A549 (cell line): ENCODE results near the gene MGMT. TPM values are rescaled to one million over a fixed set of nuclear protein-coding genes. Genes with fewer than 3 reads are reported as not detected.

Source experiments
- ATAC-seq, 2 experiments: fragments of 200-7000 bp in 1 of 2; fragments of >200 bp in 1 of 2; cut with Nextera tagmentation in 1 of 2; cut with Tn5 transposase in 1 of 2; 3 replicates each; pipeline versions ENCODE4 v1.8.0 to v1.9.1; 2018 to 2020; ENCODE audit warnings: mild to moderate bottlenecking in 1 of 2, moderate library complexity in 1 of 2
- CTCF ChIA-PET: fragments of 300-600 bp; sonication (Branson Sonifier 250); formaldehyde crosslinking; extraction: SDS; loops from one replicate; lab custom pipeline; 2021; ENCODE audit warnings: antibody characterized with exemption, inconsistent platforms; lab: Yijun Ruan, JAX
- POLR2A ChIA-PET: fragments of 350-600 bp; formaldehyde crosslinking; extraction: SDS; loops from one replicate; lab custom pipeline; 2021; ENCODE audit warnings: antibody characterized with exemption, inconsistent platforms; lab: Yijun Ruan, JAX
- DNase-seq, 2 experiments: peaks; one replicate each; pipeline versions ENCODE4 v3.0.0 to v3.0.0-alpha.2; 2011 to 2016; ENCODE audit warnings: low read depth in 1 of 2, low spot score in 1 of 2
- FAIRE-seq: peaks from 2 replicates; lab custom pipeline; 2011; peaks lifted over from hg19 to GRCh38; lab: Jason Lieb, UNC
- H3K27ac ChIP-seq, 2 experiments: fragments of >200 bp; sonication (Bioruptor Twin); formaldehyde crosslinking; 3 replicates each; pipeline ENCODE4 v1.5.1; 2016 to 2017
- H3K4me1 ChIP-seq: fragments of >200 bp; sonication (Bioruptor Twin); formaldehyde crosslinking; 3 replicates; pipeline ENCODE4 v1.6.1; 2016
- H3K4me2 ChIP-seq: fragments of >200 bp; sonication (Bioruptor Twin); formaldehyde crosslinking; 3 replicates; pipeline ENCODE4 v1.6.1; 2016
- H3K4me3 ChIP-seq: fragments of >200 bp; sonication (Bioruptor Twin); formaldehyde crosslinking; 3 replicates; pipeline ENCODE4 v1.5.1; 2016
- H3K9me3 ChIP-seq: fragments of >200 bp; sonication (Bioruptor Twin); formaldehyde crosslinking; 3 replicates; pipeline ENCODE4 v1.6.1; 2016
- BHLHE40 ChIP-seq: IDR thresholded peaks from 2 replicates; pipeline ENCODE4 v1.6.1; 2012; ENCODE audit warnings: low read depth, low read length, inconsistent platforms
- CBX2 ChIP-seq: fragments of 200-600 bp; sonication (generic); IDR thresholded peaks from 2 replicates; pipeline ENCODE4 v1.6.1; 2016; ENCODE audit warnings: low read depth, mild to moderate bottlenecking, borderline replicate concordance
- CHD2 ChIP-seq: fragments of 150-350 bp; IDR thresholded peaks from 2 replicates; pipeline ENCODE4 v1.6.1; 2014; ENCODE audit warnings: low read length; ENCODE audit not compliant: partially characterized antibody
- CHD4 ChIP-seq: fragments of 200-600 bp; sonication (generic); IDR thresholded peaks from 2 replicates; pipeline ENCODE4 v1.6.1; 2016; ENCODE audit warnings: antibody characterized with exemption, mild to moderate bottlenecking, borderline replicate concordance
- E2F6 ChIP-seq: IDR thresholded peaks from 2 replicates; pipeline ENCODE4 v1.6.1; 2012; ENCODE audit warnings: low read depth, borderline replicate concordance
- ELK1 ChIP-seq: fragments of 150-350 bp; IDR thresholded peaks from 2 replicates; pipeline ENCODE4 v1.6.1; 2014; ENCODE audit warnings: low read depth, mild to moderate bottlenecking, low read length
- ESRRA ChIP-seq: fragments of 150-350 bp; IDR thresholded peaks from 2 replicates; pipeline ENCODE4 v1.6.1; 2014; ENCODE audit warnings: mild to moderate bottlenecking, low read length, borderline replicate concordance
- FOSB ChIP-seq: fragments of 250-450 bp; sonication (Bioruptor Pico); IDR thresholded peaks from 2 replicates; pipeline ENCODE4 v1.5.0; 2020; ENCODE audit warnings: mild to moderate bottlenecking, moderate library complexity
- FOXS1 ChIP-seq: fragments of 250-450 bp; sonication (Bioruptor Pico); IDR thresholded peaks from 2 replicates; pipeline ENCODE4 v1.5.0; 2020; ENCODE audit warnings: mild to moderate bottlenecking, moderate library complexity
- HES2 ChIP-seq: fragments of >200 bp; sonication (Bioruptor Twin); formaldehyde crosslinking; IDR thresholded peaks from 2 replicates; pipeline ENCODE4 v1.6.1; 2016
- NR3C1 ChIP-seq: fragments of >200 bp; sonication (Bioruptor Twin); formaldehyde crosslinking; IDR thresholded peaks from 3 replicates; pipeline ENCODE4 v1.6.1; 2017
- PHF8 ChIP-seq: fragments of 200-600 bp; sonication (generic); IDR thresholded peaks from 2 replicates; pipeline ENCODE4 v1.6.1; 2016; ENCODE audit warnings: low read depth, mild to moderate bottlenecking, antibody characterized with exemption, moderate library complexity, borderline replicate concordance
- RCOR1 ChIP-seq: fragments of 150-350 bp; IDR thresholded peaks from 2 replicates; pipeline ENCODE4 v1.6.1; 2014; ENCODE audit warnings: antibody characterized with exemption, low read length, low read depth
- SREBF2 ChIP-seq: fragments of 450-650 bp; IDR thresholded peaks from 2 replicates; pipeline ENCODE4 v1.6.1; 2014; ENCODE audit warnings: mild to moderate bottlenecking, moderate library complexity
- ZFP36 ChIP-seq: fragments of 450-650 bp; IDR thresholded peaks from 2 replicates; pipeline ENCODE4 v1.6.1; 2014; ENCODE audit warnings: borderline replicate concordance; ENCODE audit not compliant: partially characterized antibody
- ZNF302 ChIP-seq: fragments of 250-450 bp; sonication (Bioruptor Pico); IDR thresholded peaks from 2 replicates; pipeline ENCODE4 v1.9.0; 2021; ENCODE audit warnings: inconsistent platforms, mild to moderate bottlenecking, moderate library complexity
- WGBS: methylation state at CpG from one replicate; pipeline ENCODE4 v1.1.6; 2017; ENCODE audit errors: missing lambda C conversion rate; 5-methylcytosine and 5-hydroxymethylcytosine counted together
- polyA plus RNA-seq, 4 experiments: library from polyadenylated mRNA; depleted of rRNA in 3 of 4; stranded (reverse); fragments of >200 nt; fragmentation: RNase III in 1 of 4; extraction: RNeasy Plus Mini Kit Qiagen cat#74134 plus additional on column Dnase treatment in 1 of 4; gene quantifications; 2 replicates in 3 of 4; 3 replicates in 1 of 4; pipeline ENCODE4 v1.2.3, GENCODE V29; 2011 to 2017
- TF ChIP-seq, protein P1 (sequence below): fragments of 450-650 bp; IDR thresholded peaks from 2 replicates; pipeline ENCODE4 v1.6.1; 2014; ENCODE audit warnings: antibody characterized with exemption

Gene MGMT
- polyA plus RNA-seq, 2 of the 4 experiments (the other 2 are of a cell fraction), result 4.9 to 5.2 TPM

- WGBS, result 20% methylated on average over 15 of the region's 26 CpGs
- POLR2A ChIA-PET, result no interaction called here
- no peak overlapping the region for H3K27ac ChIP-seq
- no peak for ATAC-seq
- no peak for DNase-seq
- H3K4me3 ChIP-seq, result no peak overlapping the region
- peaks cover 4% of the 10 kb centered on the region; the same call in 1 of the 3 replicates for H3K9me3 ChIP-seq
- no peak overlapping the region for H3K4me2 ChIP-seq
- TF ChIP-seq NR3C1 (no peak), ELK1 (no peak), CHD4 (no peak), ESRRA (no peak), BHLHE40 (no peak), CBX2 (no peak), FOXS1 (CRISPR knock-in tag) (no peak)
- TF ChIP-seq, all 56 proteins: peak for 0
- CTCF ChIA-PET, result no interaction called here
- no peak for FAIRE-seq
- no peaks in the 10 kb centered on the region for H3K4me1 ChIP-seq
These were observed 341.3 kb downstream of the MGMT start for GRCh38 chr10:129808092-129808983.

GRCh38 chr10:129809431-129809830 is 342.4 kb downstream of the MGMT start:
- FAIRE-seq, result no peak
- H3K4me2 ChIP-seq, result no peak overlapping the region

More at GRCh38 chr10:129809431-129809830, 342.4 kb downstream of the MGMT start:
- no peaks in the 10 kb centered on the region for H3K9me3 ChIP-seq
- ChIA-PET POLR2A (no interaction called here), CTCF (no interaction called here)
- H3K4me1 ChIP-seq, result no peaks in the 10 kb centered on the region
- whole genome bisulfite sequencing, result 4% methylated on average over 5 of the region's 9 CpGs
- TF ChIP-seq FOSB (CRISPR knock-in tag) (no peak), SREBF2 (no peak), ZNF302 (CRISPR knock-in tag) (no peak), NR3C1 (no peak), ELK1 (no peak), HES2 (no peak), E2F6 (no peak), ZFP36 (no peak), CHD2 (no peak), CHD4 (no peak), BHLHE40 (no peak), FOXS1 (CRISPR knock-in tag) (no peak), RCOR1 (no peak), PHF8 (no peak)
- TF ChIP-seq, protein P1, sequence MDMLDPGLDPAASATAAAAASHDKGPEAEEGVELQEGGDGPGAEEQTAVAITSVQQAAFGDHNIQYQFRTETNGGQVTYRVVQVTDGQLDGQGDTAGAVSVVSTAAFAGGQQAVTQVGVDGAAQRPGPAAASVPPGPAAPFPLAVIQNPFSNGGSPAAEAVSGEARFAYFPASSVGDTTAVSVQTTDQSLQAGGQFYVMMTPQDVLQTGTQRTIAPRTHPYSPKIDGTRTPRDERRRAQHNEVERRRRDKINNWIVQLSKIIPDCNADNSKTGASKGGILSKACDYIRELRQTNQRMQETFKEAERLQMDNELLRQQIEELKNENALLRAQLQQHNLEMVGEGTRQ, result no peak
- DNase-seq, result no peak
- H3K4me3 ChIP-seq, result no peak overlapping the region
- ATAC-seq, result no peak
- H3K27ac ChIP-seq, result no peak overlapping the region
